ENCODE measurements around the gene HIPK3. TPM values are rescaled to one million over a fixed set of nuclear protein-coding genes. Genes with fewer than 3 reads are reported as not detected.

HIPK3 gene
- total and polyA plus RNA-seq, 9 of the 15 experiments (the other 6 are each of a cell fraction or from before 2014, with no cell fraction given): 2.3 to 19.6 (median 7.5) TPM

DNA sequence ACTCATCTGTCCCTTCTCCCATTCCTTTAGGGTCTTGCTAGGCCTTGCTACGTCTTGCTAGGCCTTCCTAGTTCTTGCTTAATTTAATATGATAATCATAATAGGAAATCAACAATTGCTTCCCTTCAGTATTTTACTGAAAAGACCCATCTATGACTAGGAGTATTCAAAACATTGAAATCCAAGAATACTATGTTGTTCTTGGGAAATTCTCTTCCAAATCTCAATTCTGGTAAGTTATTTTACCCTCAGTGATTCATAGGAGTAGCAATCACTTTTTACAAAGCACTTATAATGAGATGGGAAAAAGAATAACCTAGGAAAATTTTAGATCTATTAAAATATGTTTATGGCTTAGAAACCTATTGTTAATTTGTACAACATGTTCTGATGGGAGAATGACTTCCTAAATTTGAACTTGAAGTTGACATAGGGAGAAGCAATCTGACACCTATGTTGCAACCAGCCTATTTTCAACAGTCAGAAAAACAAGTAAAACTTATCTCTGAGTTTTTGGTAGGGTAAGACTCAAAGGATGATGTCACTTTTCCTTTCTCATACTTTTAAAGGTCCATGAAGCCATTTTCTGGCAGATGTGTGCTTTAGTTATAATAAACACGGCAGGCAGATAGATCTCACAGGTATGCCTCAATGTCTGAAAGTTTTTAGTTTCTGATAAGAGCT lies 29.5 kb upstream of the HIPK3 start (continued):
- TF ChIP-seq GTF3C2 (IDR thresholded peaks at IDR 0.05; ENCODE audit: borderline replicate concordance, extremely low read depth, insufficient read length) (no peak), GATAD2B (IDR thresholded peaks at IDR 0.05; ENCODE audit: borderline replicate concordance) (no peak), GATA2 (CRISPR knock-in tag; IDR thresholded peaks at IDR 0.05) (no peak), BDP1 (IDR thresholded peaks at IDR 0.05; ENCODE audit: insufficient read depth, insufficient read length) (no peak), TCF3 (CRISPR knock-in tag; IDR thresholded peaks at IDR 0.05) (no peak; the same call in 1 of the 2 replicates), FOSL1 (tag; conservative IDR thresholded peaks at IDR 0.05) (no peak), HMBOX1 (IDR thresholded peaks at IDR 0.05) (no peak), ZNF511 (CRISPR knock-in tag; IDR thresholded peaks at IDR 0.05) (no peak), MLX (CRISPR knock-in tag; conservative IDR thresholded peaks at IDR 0.05) (no peak), HIVEP1 (CRISPR knock-in tag; IDR thresholded peaks at IDR 0.05) (no peak), ARID4B (CRISPR knock-in tag; IDR thresholded peaks at IDR 0.05) (no peak)
- TF ChIP-seq, protein P1, sequence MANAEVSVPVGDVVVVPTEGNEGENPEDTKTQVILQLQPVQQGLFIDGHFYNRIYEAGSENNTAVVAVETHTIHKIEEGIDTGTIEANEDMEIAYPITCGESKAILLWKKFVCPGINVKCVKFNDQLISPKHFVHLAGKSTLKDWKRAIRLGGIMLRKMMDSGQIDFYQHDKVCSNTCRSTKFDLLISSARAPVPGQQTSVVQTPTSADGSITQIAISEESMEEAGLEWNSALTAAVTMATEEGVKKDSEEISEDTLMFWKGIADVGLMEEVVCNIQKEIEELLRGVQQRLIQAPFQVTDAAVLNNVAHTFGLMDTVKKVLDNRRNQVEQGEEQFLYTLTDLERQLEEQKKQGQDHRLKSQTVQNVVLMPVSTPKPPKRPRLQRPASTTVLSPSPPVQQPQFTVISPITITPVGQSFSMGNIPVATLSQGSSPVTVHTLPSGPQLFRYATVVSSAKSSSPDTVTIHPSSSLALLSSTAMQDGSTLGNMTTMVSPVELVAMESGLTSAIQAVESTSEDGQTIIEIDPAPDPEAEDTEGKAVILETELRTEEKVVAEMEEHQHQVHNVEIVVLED (CRISPR knock-in tag; IDR thresholded peaks at IDR 0.05): no peak
